ENCODE measurements around the gene ADAMTS6. TPM values are rescaled to one million over a fixed set of nuclear protein-coding genes. Genes with fewer than 3 reads are reported as not detected.
"Not testable (repeated sequence)": the region's sequence is repeated elsewhere in the genome, so short reads cannot be mapped to it uniquely, and the experiment has no call there.

Gene ADAMTS6, protein sequence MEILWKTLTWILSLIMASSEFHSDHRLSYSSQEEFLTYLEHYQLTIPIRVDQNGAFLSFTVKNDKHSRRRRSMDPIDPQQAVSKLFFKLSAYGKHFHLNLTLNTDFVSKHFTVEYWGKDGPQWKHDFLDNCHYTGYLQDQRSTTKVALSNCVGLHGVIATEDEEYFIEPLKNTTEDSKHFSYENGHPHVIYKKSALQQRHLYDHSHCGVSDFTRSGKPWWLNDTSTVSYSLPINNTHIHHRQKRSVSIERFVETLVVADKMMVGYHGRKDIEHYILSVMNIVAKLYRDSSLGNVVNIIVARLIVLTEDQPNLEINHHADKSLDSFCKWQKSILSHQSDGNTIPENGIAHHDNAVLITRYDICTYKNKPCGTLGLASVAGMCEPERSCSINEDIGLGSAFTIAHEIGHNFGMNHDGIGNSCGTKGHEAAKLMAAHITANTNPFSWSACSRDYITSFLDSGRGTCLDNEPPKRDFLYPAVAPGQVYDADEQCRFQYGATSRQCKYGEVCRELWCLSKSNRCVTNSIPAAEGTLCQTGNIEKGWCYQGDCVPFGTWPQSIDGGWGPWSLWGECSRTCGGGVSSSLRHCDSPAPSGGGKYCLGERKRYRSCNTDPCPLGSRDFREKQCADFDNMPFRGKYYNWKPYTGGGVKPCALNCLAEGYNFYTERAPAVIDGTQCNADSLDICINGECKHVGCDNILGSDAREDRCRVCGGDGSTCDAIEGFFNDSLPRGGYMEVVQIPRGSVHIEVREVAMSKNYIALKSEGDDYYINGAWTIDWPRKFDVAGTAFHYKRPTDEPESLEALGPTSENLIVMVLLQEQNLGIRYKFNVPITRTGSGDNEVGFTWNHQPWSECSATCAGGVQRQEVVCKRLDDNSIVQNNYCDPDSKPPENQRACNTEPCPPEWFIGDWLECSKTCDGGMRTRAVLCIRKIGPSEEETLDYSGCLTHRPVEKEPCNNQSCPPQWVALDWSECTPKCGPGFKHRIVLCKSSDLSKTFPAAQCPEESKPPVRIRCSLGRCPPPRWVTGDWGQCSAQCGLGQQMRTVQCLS (N-terminal part only)
- 1 to 10 TPM; 2.0 to 3.8 TPM for total RNA-seq

DNA sequence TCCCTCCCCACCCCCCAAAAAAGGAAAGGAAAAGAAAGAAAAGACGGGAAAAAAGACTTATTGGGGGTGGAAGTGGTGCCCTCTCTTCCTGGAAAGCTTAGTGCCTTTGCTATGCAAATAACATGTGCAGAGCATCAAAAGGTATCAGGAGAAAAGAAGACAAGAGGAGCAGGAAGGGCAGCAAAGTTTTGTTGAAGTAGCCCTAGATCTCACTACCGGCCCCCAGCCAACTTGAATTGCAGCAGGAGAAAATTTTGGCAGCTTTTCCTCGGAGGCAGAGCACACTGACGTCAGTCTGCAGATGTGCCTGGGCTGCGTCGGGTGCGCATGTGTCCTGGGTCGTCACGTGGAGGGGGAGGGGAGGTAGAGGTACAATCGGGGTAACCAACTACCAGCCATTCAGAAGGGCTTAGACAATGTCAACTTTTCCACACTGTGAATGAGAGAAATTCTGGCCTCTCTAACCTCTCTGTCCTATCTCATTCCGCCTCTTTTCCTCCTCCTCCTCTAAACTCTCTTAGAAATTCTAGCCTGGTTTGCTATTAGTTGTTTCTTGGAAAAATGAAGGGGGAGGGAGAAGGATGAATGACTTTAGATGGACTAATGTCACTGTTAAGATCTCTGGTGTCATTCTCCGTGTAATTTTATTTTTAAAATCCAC lies at the start of gene ADAMTS6:
ADAMTS6 (minus strand) TSS at position 286 of the 661 bp plus-strand sequence. CDS start 8,247 bp downstream, outside the sequence.
- Mint-ChIP-seq H3K36me3 (peaks cover 0 to 11% of the 10 kb centered on the region in 2 donors), H3K9me3 (no peaks in the 10 kb centered on the region), H3K27ac (peak within 1 kb of the TSS; percentile 92 to 94)
- DNase-seq (ENCODE audit: low spot score in 2 of 2) (peak; percentile 69 to 71), ATAC-seq (peak; percentile 96 to 97)

DNA sequence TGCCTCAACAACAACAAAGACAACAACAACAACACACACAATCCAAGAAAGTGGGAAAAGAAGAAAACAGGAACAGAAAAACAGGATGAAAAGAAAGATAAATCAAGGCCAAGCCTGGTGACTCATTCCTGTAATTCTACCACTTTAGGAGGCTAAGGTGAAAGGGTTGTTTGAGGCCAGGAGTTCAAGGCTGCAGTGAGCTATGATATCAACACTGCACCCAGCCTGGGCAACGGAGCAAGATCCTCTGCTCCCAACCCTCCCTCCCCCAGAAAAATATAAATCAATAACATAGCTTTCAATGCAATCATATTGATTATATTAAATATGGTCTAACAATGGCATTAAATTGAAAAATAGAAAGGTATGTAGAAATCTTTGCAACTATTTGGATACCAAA lies 49.2 kb upstream of the ADAMTS6 start:
- ATAC-seq: no peak
- DNase-seq (ENCODE audit: low spot score in 2 of 2): no peak
- Mint-ChIP-seq H3K36me3 (peaks cover 5 to 16% of the 10 kb centered on the region in 2 donors), H3K27ac (no peak overlapping the region), H3K9me3 (no peaks in the 10 kb centered on the region)

DNA sequence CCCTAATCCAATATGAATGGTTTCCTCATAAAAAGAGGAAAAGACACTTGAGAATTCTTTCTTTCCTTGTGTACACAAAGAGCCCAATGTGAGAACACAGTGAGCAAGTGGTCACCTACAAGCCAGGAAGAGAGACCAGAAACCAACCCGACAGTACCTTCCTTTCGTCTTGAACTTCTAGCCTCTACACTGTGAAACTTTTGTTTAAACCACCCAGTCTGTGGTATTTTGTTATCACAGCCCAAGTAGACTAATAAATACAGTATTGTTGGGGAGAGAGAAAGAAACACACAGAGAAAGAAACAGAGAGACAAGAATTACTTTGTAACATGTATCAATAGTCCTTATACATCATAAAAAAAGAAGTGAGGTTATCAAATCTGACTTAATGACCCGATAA lies 44.0 kb upstream of the ADAMTS6 start:
- DNase-seq (ENCODE audit: low spot score in 2 of 2) (no peak), ATAC-seq (no peak)
- H3K9me3 Mint-ChIP-seq: no peaks in the 10 kb centered on the region
- peaks cover 7 to 13% of the 10 kb centered on the region in 2 donors for H3K36me3 Mint-ChIP-seq
- peak overlapping the region in 1 of 2 donors; percentile 53 for H3K27ac Mint-ChIP-seq

DNA sequence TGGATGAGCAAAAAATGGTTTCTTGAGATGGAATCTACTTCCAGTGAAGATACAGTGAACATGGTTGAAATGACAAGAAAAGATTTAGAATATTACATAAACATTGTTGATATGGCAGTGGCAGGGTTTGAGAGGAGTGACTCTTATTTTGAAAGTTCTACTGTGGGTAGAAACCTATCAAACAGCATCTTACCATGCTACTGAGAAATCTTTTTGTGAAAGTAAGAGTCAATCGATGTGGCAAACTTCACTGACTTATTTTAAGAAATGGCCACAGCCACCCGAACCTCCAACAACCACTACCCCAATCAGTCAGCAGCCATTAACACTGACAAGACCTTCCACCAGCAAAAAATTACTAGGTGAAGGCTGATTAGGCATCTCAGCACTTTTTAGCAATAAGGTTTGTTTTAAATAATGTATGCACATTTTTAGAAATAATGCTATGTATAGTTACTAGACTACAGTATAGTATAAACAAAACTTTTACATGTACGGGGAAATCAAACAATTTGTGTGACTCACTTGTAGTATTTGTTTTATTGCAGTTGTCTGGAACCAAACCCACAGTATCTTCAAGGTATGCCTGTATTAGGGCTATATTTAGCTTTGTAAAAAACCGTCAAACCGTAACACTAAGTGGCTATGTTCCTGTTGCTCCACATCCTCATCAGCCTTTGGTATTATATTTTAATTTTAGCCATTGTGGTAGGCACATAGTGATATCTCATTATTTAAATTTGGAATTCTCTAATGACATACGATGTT lies 30.6 kb upstream of the ADAMTS6 start:
- ATAC-seq (no peak), DNase-seq (ENCODE audit: low spot score in 2 of 2) (no peak)
- Mint-ChIP-seq H3K9me3 (no peaks in the 10 kb centered on the region), H3K36me3 (peaks cover 0 to 7% of the 10 kb centered on the region in 2 donors), H3K27ac (no peak overlapping the region)

DNA sequence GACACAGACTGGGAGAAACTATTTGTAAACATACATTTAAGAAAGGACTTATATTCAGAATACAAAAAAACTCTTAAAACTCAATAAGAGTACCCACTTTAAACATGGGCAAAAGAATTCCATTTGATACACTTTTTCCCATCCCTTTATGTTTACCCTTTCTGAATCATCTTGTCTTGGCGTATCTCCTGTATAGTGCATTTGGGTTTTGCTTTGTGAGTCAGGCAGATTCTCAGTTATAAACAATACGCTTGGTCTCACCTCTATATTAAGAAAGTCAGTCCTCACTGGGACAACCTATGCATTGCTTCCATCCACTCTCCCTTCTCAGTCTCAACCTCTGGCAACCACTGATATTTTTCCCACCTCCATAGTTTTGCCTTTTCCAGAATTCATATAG lies 27.3 kb upstream of the ADAMTS6 start:
- Mint-ChIP-seq H3K36me3 (no peaks in the 10 kb centered on the region), H3K27ac (no peak overlapping the region), H3K9me3 (no peaks in the 10 kb centered on the region)
- DNase-seq (ENCODE audit: low spot score in 2 of 2) (no peak), ATAC-seq (no peak)

DNA sequence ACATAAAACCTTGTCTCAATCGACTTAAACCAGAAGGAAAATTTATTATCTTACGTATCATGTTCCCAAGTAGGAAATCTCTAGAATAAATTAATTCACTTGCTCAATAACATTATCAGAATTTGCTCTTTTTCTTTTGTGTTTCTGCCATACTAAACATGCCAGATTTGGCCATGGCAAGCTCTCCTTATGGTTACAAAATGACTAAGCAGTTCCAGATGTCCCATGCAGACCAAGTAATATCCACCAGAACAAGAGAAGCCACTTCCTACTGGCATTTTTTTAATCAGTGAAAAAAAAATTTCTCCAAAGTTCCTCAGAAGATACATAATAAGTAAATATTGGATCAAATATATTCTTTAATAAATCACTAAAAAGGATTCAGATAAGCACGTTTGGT lies 25.2 kb upstream of the ADAMTS6 start:
- ATAC-seq (no peak), DNase-seq (ENCODE audit: low spot score in 2 of 2) (no peak)
- H3K27ac Mint-ChIP-seq: no peak overlapping the region
- H3K36me3 Mint-ChIP-seq: no peaks in the 10 kb centered on the region
- no peaks in the 10 kb centered on the region for H3K9me3 Mint-ChIP-seq

DNA sequence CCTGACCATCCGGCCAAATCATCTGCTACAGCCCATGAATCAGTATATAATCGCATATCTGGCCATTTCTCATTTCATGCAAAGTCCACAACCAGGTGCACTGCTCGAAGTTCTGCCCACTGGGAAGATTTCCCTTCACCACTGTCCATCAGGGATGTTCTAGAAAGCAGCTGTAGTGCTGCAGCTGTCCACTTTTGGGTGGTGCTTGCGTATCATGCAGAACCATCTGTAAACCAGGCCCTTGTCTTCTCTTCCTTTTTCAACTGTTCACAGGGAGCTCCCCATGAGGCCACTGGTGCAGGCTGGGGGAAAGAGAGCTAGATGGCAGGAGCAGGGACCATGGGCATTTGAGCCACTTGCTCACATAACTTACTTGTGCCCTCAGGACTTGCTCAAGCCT lies 7.4 kb upstream of the ADAMTS6 start:
- Mint-ChIP-seq H3K36me3 (no peaks in the 10 kb centered on the region), H3K9me3 (no peaks in the 10 kb centered on the region), H3K27ac (no peak overlapping the region)
- DNase-seq (ENCODE audit: low spot score in 2 of 2): no peak
- ATAC-seq: no peak

DNA sequence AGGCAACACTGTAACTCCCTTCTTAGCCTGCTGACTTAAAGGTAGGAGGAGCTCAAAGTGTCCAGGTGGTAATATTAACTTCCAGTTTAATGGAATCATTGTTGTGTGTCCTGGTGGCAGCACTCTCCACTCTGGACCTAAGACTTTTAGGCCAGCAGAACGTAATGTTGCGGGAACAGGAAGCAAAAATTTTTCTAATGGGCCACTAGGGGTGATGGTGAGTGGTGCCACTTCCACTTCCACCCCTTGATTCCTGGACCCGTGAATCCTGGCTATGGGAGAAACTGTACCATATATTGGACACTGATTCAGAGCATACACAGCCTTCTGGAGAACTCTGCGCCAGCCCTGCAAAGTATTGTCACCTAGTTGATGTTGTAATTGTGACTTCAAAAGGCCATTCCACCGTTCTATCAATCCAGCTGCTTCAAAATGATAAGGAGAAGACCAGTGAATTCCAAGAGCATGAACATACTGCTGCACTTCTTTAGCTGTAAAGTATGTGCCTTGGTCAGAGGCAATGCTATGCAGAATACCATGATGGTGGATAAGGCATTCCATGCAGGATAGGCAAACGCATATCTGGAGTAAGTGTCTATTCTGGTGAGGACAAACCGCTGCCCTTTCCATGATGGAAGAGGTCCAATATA lies 6.4 kb upstream of the ADAMTS6 start:
- not testable (repeated sequence) for H3K27ac Mint-ChIP-seq; ATAC-seq; H3K9me3 Mint-ChIP-seq; DNase-seq (ENCODE audit: low spot score in 2 of 2); H3K36me3 Mint-ChIP-seq

DNA sequence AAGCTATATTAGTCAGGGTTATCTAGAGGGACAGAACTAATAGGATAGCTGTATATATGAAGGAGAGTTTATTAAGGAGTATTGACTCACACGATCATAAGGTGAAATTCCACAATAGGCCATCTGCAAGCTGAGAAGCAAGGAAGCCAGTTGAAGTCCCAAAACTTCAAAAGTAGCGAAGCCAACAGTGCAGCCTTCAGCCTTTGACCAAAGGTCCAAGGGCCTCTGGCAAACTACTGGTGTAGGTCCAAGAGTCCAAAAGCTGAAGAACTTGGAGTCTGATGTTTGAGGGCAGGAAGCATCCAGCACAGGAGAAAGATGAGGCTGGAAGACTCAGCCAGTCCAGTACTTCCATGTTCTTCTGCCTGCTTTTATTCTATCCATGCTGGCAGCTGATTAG lies 5.1 kb upstream of the ADAMTS6 start:
- DNase-seq (ENCODE audit: low spot score in 2 of 2); H3K36me3 Mint-ChIP-seq; H3K27ac Mint-ChIP-seq; ATAC-seq; H3K9me3 Mint-ChIP-seq: not testable (repeated sequence)

DNA sequence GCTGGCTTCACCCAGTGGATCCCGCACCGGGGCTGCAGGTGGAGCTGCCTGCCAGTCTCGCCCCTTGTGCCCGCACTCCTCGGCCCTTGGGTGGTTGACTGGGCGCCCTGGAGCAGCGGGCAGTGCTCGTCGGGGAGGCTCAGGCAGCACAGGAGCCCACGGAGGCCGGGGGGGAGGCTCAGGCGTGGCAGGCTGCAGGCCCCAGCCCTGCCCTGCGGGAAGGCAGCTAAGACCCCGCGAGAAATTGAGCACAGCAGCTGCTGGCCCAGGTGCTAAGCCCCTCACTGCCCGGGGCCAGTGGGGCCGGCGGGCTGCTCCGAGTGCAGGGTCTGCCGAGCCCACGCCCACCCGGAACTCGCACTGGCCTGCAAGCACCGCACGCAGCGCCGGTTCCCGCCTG lies 3.7 kb upstream of the ADAMTS6 start:
- Mint-ChIP-seq H3K9me3 (no peaks in the 10 kb centered on the region), H3K27ac (no peak overlapping the region), H3K36me3 (peaks cover 0 to 11% of the 10 kb centered on the region in 2 donors)
- DNase-seq (ENCODE audit: low spot score in 2 of 2) (no peak), ATAC-seq (no peak)

DNA sequence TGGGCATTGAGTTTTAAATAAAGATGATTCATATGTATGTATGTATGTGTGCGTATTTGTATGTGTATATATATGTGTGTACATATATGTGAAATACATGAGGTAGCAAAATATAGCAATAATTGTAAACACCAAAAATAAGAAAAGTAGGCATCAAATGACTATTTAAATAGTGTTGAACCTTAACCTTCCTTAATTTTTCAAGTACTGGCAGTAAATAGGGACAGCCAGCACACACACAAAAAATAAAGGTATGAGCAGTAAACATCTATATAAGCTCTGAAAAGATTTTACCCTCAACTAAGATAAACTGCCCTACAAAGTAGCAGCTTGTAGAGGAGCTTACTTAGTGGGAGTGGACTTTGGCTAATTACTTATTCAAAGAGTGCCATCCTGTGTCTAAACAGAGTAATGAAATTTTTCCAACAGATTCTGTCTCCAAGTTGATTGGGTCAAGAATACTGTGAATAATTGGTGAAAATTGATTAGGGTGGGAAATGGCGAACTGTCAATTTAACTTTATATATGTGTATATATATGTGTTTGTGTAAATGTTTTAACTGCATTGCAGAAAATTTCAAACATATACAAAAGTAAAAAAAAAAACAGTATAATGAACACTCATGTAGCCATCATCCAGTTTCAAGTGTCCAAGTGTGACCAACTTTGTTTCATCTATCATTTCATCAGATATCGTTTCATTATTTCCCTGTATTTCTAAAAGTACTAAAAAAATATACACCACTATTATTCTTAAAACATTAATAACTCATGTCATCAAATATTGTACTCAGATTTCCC lies 2.0 kb upstream of the ADAMTS6 start:
- H3K9me3 Mint-ChIP-seq: no peaks in the 10 kb centered on the region
- DNase-seq (ENCODE audit: low spot score in 2 of 2) (no peak), ATAC-seq (peak in 1 of 2 donors; percentile 46)
- peak overlapping the region in 1 of 2 donors; percentile 92 for H3K27ac Mint-ChIP-seq
- H3K36me3 Mint-ChIP-seq: peaks cover 0 to 11% of the 10 kb centered on the region in 2 donors

DNA sequence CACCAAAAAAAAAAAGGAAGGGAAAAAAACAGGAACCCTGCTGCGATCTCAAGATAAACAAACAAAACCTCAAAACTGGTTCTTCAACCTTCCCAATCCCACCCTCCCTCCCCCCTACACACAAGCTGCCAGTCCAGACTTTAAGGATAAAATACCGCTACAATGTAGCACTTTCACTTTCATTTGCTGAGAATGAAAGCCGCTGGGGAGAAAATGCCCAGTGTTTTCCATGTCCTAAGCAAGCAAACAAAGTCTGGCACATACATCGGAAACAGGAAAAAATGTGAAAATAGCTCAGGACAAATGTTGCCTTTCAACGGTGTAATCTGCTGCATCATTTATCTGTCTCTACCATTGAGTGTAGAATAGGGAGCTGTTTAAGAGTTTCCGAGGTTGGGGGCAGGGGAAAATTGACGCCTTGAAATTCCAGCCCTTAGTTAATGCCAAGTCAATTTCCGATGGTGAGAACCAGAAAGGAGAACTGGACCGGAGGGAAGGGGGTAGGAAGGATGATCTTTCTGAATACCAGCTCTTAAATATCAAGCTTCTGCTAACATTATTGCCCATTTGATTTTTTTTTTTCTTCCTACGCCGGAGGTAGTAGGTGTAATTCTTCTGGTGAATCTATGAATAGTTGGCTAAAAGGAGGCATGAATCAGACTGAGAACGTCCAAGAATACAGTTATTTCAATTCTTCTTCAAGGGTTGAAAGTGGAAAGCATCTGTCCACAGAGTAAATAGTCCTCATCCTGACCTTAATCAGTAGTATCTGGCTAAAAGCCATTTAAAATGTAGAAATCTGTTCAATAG lies 1.2 kb upstream of the ADAMTS6 start:
- DNase-seq (ENCODE audit: low spot score in 2 of 2) (no peak), ATAC-seq (peak; percentile 3 to 30)
- no peaks in the 10 kb centered on the region for H3K9me3 Mint-ChIP-seq
- peak overlapping the region; percentile 11 to 92 for H3K27ac Mint-ChIP-seq
- peaks cover 0 to 11% of the 10 kb centered on the region in 2 donors for H3K36me3 Mint-ChIP-seq

DNA sequence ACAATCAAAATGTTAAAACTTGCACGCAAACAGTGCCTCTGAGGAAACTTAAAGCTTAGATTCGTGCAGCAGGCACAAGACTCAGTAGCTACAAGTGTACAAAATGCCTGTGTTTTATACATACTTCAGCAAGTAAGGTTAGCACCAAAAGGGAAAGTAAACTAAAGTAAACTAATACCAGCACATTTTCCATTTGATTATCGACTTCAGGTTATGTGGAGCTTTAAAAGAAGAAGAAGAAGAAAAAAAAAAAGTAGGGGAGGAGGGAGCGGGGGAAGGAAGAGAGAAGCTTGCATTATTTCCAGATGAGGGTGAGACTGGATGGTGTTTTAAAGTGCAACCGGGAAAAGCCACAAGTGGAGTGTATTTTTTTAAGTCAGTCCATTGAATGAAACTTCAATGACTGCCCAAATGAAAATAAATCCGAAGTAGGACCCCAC lies 596 bp upstream of the ADAMTS6 start:
- Mint-ChIP-seq H3K9me3 (no peaks in the 10 kb centered on the region), H3K36me3 (peaks cover 0 to 11% of the 10 kb centered on the region in 2 donors), H3K27ac (peak overlapping the region; percentile 92 to 94)
- DNase-seq (ENCODE audit: low spot score in 2 of 2) (no peak), ATAC-seq (peak; percentile 6 to 14)

DNA sequence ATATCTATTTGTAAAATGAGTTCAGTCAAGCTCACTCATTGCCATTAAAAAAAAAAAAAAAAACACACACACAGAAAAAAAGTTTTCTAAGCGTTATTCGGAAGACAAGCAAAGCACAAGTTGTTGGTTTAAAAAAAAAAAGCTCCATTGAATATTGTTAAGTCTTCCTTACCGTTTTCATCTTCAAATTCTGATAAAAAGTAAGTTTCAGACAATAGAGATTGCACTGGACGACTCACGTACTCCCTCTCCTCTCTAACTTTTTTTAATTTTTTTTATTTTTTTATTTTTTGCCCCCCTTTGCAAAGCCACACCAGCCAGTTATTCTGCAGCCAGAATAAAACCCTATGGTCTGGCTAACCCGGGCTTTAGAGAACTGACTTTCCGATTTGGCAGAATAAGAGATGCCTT lies 544 bp downstream of the ADAMTS6 start:
- no peaks in the 10 kb centered on the region for H3K9me3 Mint-ChIP-seq
- DNase-seq (ENCODE audit: low spot score in 2 of 2) (no peak), ATAC-seq (peak; percentile 10 to 19)
- H3K36me3 Mint-ChIP-seq: peaks cover 0 to 11% of the 10 kb centered on the region in 2 donors
- peak overlapping the region; percentile 17 to 92 for H3K27ac Mint-ChIP-seq
